ENCODE measurements around the gene PEX5.
"Not testable (repeated sequence)": the region's sequence is repeated elsewhere in the genome, so short reads cannot be mapped to it uniquely, and the experiment has no call there.

The PEX5 gene

DNA sequence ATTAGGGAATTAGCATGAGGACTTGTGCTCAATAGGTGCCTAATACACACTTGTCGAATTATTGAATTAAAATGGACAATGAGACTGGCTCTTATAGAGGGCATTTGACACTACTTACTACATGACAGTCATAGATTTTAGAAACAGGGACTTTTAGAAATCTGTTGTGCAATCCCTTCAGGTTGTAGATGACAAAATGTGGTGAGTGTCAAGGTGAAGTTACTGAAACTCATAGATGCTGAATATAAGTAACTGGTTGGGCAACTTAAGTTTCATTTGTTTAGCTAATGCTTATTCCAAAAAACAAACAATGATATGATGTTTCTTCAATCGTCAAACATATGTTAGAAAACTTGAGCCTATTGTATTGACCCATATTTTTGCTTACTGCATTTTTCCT lies 12.9 kb upstream of the PEX5 start:
- TF ChIP-seq, protein P1, sequence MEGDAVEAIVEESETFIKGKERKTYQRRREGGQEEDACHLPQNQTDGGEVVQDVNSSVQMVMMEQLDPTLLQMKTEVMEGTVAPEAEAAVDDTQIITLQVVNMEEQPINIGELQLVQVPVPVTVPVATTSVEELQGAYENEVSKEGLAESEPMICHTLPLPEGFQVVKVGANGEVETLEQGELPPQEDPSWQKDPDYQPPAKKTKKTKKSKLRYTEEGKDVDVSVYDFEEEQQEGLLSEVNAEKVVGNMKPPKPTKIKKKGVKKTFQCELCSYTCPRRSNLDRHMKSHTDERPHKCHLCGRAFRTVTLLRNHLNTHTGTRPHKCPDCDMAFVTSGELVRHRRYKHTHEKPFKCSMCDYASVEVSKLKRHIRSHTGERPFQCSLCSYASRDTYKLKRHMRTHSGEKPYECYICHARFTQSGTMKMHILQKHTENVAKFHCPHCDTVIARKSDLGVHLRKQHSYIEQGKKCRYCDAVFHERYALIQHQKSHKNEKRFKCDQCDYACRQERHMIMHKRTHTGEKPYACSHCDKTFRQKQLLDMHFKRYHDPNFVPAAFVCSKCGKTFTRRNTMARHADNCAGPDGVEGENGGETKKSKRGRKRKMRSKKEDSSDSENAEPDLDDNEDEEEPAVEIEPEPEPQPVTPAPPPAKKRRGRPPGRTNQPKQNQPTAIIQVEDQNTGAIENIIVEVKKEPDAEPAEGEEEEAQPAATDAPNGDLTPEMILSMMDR (IDR thresholded peaks at IDR 0.05), result no peak
- no peaks in the 10 kb centered on the region for H3K4me1 ChIP-seq
- no peak overlapping the region for H3K4me3 ChIP-seq
- intact Hi-C loops (cut with DNase I; ENCODE audit: low total_unique reads), result no loop called here
- H3K27me3 ChIP-seq, result peaks cover 0 to 25% of the 10 kb centered on the region in 2 donors
- H3K36me3 ChIP-seq, result no peaks in the 10 kb centered on the region
- no peak overlapping the region for H3K27ac ChIP-seq
- H3K9me3 ChIP-seq, result no peaks in the 10 kb centered on the region
- no peak for DNase-seq

DNA sequence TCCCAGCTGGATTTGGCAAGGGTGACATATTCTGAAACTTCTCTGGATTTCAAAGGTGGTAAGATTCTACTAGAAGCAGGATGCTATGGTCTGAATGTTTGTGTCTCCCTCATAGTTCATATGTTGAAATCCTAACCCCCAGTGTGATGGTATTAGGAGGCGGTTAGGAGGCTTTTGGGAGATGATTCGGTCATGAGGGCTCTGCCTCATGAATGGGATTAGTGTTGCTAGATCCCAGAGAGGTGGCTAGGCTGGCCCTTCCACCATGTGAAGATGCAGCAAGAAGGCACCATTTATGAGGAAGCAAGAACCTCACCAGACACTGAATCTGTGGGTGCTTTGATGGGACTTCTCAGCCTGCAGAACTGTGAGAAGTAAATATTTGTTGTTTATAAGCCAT lies 11.0 kb upstream of the PEX5 start:
- H3K9me3 ChIP-seq, result no peaks in the 10 kb centered on the region
- intact Hi-C loops (cut with DNase I; ENCODE audit: low total_unique reads), result no loop called here
- H3K4me3 ChIP-seq, result no peak overlapping the region
- DNase-seq, result no peak
- H3K36me3 ChIP-seq, result no peaks in the 10 kb centered on the region
- no peak overlapping the region for H3K27ac ChIP-seq
- H3K4me1 ChIP-seq, result no peaks in the 10 kb centered on the region
- peaks cover 0 to 25% of the 10 kb centered on the region in 2 donors for H3K27me3 ChIP-seq
- TF ChIP-seq, protein P1 (IDR thresholded peaks at IDR 0.05), result no peak

DNA sequence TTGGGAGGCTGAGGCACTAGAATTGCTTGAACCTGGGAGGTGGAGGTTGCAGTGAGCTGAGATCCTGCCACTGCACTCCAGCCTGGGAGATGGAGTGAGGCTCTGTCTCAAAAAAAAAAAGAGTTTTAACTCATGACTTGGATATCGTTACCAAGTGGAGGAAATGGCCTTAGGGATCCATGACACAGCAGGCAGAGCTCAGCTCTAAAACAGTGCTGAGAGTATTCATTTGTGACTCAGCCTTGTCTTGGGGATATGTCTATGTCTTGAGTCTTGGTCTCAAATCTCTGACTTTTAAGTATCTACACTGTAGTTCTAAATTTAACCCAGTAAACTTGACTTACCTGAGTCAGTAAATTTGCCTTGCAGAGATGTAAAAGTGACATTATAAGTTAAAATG lies 8.8 kb upstream of the PEX5 start:
- Histone ChIP-seq H3K4me3 (no peak overlapping the region), H3K9me3 (no peaks in the 10 kb centered on the region), H3K4me1 (no peaks in the 10 kb centered on the region), H3K36me3 (no peaks in the 10 kb centered on the region), H3K27ac (no peak overlapping the region), H3K27me3 (peaks cover 0 to 16% of the 10 kb centered on the region in 2 donors)
- TF ChIP-seq, protein P1 (IDR thresholded peaks at IDR 0.05), result no peak
- intact Hi-C loops (cut with DNase I; ENCODE audit: low total_unique reads), result no loop called here
- no peak for DNase-seq

DNA sequence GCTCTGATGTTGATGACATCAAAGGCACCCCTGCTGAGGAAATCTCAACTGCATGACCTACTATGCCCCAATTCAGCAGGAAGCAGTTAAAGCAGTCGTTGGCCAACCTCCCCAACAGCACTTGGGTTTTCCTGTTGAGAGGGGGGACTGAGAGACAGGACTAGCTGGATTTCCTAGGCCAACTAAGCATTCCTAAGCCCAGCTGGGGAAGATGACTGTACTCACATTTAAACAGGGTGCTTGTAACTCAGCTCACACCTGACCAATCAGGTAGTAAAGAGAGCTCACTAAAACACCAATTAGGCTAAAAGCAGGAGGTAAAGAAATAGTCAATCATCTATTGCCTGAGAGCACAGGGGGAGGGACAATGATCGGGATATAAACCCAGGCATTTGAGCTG lies 3.4 kb upstream of the PEX5 start:
- intact Hi-C loops (cut with DNase I; ENCODE audit: low total_unique reads); H3K27ac ChIP-seq; H3K9me3 ChIP-seq; H3K27me3 ChIP-seq; H3K36me3 ChIP-seq; DNase-seq; H3K4me3 ChIP-seq: not testable (repeated sequence)
- H3K4me1 ChIP-seq, result peaks cover 0 to 20% (median 14%) of the 10 kb centered on the region in 4 donors

DNA sequence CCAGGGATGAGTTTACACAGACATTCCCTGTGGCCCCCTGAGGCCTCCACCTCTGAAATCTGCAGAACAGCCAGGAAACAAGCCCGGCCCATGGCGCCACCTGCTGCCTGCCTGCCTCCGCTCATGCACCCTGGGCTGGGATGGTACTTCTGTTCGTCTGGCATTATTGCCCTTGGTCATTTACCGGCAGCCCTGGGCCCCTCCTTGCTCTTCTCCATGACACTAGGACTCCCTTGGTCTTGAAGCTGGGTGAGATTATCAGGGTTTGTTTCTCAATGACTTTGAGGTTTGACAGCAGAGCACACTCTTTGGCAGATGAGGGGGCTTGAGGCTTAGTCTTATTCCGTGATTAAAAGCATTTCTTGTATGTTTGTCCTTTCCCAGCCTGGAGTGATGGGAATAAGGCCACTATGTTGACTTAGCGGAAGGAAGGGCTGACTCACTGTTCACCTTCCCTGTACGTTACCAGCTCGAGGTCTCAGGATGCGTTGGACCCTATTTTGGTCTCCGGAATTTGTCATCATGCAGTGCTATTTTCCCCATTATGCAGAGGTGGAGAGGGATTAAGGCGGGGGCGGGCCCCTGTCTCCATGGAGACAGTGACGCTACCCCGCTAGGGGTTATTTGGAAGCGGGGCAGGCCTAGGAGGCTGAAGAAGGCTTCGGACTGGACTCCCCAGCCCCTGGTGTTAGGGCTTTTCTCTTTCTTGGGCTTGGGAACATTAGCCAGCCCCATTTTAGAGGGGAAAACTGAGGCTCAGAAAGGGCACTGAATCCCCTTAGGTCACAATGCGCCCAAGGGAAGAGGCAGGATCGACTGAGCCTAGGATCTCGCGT lies 706 bp upstream of the PEX5 start:
- Histone ChIP-seq H3K36me3 (peaks cover 0 to 14% (median 0%) of the 10 kb centered on the region in 3 donors), H3K27ac (peak overlapping the region; percentile 93 to 97), H3K27me3 (no peaks in the 10 kb centered on the region), H3K4me3 (peak overlapping the region; percentile 88 to 90), H3K9me3 (no peaks in the 10 kb centered on the region), H3K4me1 (peaks cover 0 to 30% (median 16%) of the 10 kb centered on the region in 4 donors)
- intact Hi-C loops (cut with DNase I; ENCODE audit: low total_unique reads), result no loop called here
- peak; percentile 57 to 80 for DNase-seq
- TF ChIP-seq, protein P1 (IDR thresholded peaks at IDR 0.05), result peak; percentile 29 to 53

DNA sequence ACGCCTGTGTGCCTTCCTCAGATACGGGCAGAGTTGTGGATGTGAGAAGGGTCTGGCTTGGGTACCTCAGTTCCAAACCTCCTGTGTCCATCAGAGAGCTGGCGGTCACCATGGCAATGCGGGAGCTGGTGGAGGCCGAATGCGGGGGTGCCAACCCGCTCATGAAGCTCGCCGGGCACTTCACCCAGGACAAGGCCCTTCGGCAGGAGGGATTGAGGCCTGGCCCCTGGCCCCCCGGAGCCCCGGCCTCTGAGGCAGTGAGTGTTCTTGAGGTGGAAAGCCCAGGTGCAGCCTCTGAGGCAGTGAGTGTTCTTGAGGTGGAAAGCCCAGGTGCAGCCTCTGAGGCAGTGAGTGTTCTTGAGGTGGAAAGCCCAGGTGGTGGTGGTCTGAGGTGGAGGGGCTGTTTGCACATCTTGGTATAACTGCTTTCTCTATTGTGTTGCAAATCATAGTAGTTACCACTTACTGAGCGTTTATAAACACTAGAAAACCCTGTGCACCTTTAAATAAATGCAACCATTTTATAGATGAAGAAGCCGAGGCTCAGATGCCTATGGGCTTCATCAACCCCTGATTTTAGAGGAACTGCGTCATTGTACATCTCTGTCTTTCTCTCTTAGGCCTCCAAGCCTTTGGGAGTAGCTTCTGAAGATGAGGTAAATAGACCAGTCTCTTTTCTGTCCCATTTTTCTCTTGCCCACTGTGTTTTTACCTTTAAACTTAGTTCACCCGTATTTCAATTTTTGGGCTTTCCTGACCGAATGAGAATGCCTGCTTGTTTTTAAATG lies 976 bp downstream of the PEX5 start:
- Histone ChIP-seq H3K27ac (peak overlapping the region; percentile 93 to 97), H3K27me3 (no peaks in the 10 kb centered on the region), H3K4me1 (peaks cover 0 to 30% (median 16%) of the 10 kb centered on the region in 4 donors), H3K36me3 (peaks cover 0 to 21% (median 5%) of the 10 kb centered on the region in 3 donors), H3K4me3 (peak overlapping the region; percentile 88 to 90), H3K9me3 (no peaks in the 10 kb centered on the region)
- intact Hi-C loops (cut with DNase I; ENCODE audit: low total_unique reads), result no loop called here
- peak; percentile 44 to 80 for DNase-seq
- TF ChIP-seq, protein P1 (IDR thresholded peaks at IDR 0.05), result no peak

All from tibial artery (tissue), 4 donors.